Nephron progenitor cell (in vitro differentiated cells): ENCODE measurements around the gene CD55.
A peak's percentile ranks its signal among the peaks of the same experiment; 100 is the strongest.
"Not testable (repeated sequence)": the region's sequence is repeated elsewhere in the genome, so short reads cannot be mapped to it uniquely, and the experiment has no call there.

Experiments
- DNase-seq: peaks from one replicate; pipeline ENCODE4 v3.0.0; 2021
- H3K27ac Mint-ChIP-seq: 2 replicates; pipeline ENCODE4 v1.8.0; 2021; ENCODE audit warnings: mild to moderate bottlenecking, moderate library complexity, mixed read lengths
- H3K27me3 Mint-ChIP-seq: 2 replicates; pipeline ENCODE4 v1.8.0; 2021; ENCODE audit warnings: mild to moderate bottlenecking, low read depth, mixed read lengths; ENCODE audit not compliant: poor library complexity
- H3K36me3 Mint-ChIP-seq: 2 replicates; pipeline ENCODE4 v1.8.0; 2021; ENCODE audit warnings: low read depth, mixed read lengths
- H3K4me1 Mint-ChIP-seq: 2 replicates; pipeline ENCODE4 v1.8.0; 2021; ENCODE audit warnings: mixed read lengths
- H3K4me3 Mint-ChIP-seq: 2 replicates; pipeline ENCODE4 v1.8.0; 2021; ENCODE audit warnings: mild to moderate bottlenecking, moderate library complexity, mixed read lengths
- H3K9me3 Mint-ChIP-seq: 2 replicates; pipeline ENCODE4 v1.8.0; 2021; ENCODE audit warnings: mild to moderate bottlenecking, moderate library complexity, mixed read lengths
- CTCF ChIP-seq: fragments of 200-600 bp; sonication (generic); IDR thresholded peaks from 2 replicates; pipeline ENCODE4 v1.5.0; 2021; ENCODE audit warnings: antibody characterized with exemption

CD55 gene

GRCh38 chr1:207317561-207317960 lies 3.9 kb upstream of the CD55 start:
- Mint-ChIP-seq H3K27ac (no peak overlapping the region), H3K9me3 (no peaks in the 10 kb centered on the region), H3K36me3 (no peaks in the 10 kb centered on the region), H3K4me3 (no peak overlapping the region), H3K27me3 (peaks cover 26% of the 10 kb centered on the region), H3K4me1 (peaks cover 11% of the 10 kb centered on the region)
- DNase-seq, result no peak
- no peak for TF ChIP-seq CTCF

- H3K9me3 Mint-ChIP-seq, result no peaks in the 10 kb centered on the region
- H3K4me3 Mint-ChIP-seq, result no peak overlapping the region
- H3K27me3 Mint-ChIP-seq, result peaks cover 29% of the 10 kb centered on the region
- no peak for DNase-seq
- H3K4me1 Mint-ChIP-seq, result peaks cover 14% of the 10 kb centered on the region
- TF ChIP-seq CTCF, result no peak
- H3K27ac Mint-ChIP-seq, result no peak overlapping the region
- H3K36me3 Mint-ChIP-seq, result no peaks in the 10 kb centered on the region
Observed at GRCh38 chr1:207318072-207318619, 3.3 kb upstream of the CD55 start.

GRCh38 chr1:207319199-207319598 lies 2.3 kb upstream of the CD55 start:
- Mint-ChIP-seq H3K9me3 (no peaks in the 10 kb centered on the region), H3K36me3 (no peaks in the 10 kb centered on the region), H3K27me3 (peaks cover 29% of the 10 kb centered on the region), H3K27ac (no peak overlapping the region), H3K4me3 (no peak overlapping the region), H3K4me1 (peaks cover 14% of the 10 kb centered on the region)
- no peak for DNase-seq
- no peak for TF ChIP-seq CTCF

- not testable (repeated sequence) for DNase-seq, H3K36me3 Mint-ChIP-seq, H3K9me3 Mint-ChIP-seq, H3K27ac Mint-ChIP-seq
- H3K4me3 Mint-ChIP-seq, result peak overlapping the region; percentile 56
- H3K4me1 Mint-ChIP-seq, result peaks cover 14% of the 10 kb centered on the region
- H3K27me3 Mint-ChIP-seq, result peaks cover 29% of the 10 kb centered on the region
Observed at GRCh38 chr1:207320105-207320504, 1.4 kb upstream of the CD55 start.

GRCh38 chr1:207321790-207322645 lies 540 bp downstream of the CD55 start:
- peaks cover 14% of the 10 kb centered on the region for H3K4me1 Mint-ChIP-seq
- no peak for DNase-seq
- TF ChIP-seq CTCF, result no peak
- no peaks in the 10 kb centered on the region for H3K9me3 Mint-ChIP-seq
- peaks cover 26% of the 10 kb centered on the region for H3K27me3 Mint-ChIP-seq
- peak overlapping the region; percentile 94 for H3K4me3 Mint-ChIP-seq
- H3K36me3 Mint-ChIP-seq, result peaks cover 9% of the 10 kb centered on the region
- H3K27ac Mint-ChIP-seq, result no peak overlapping the region

- no peaks in the 10 kb centered on the region for H3K9me3 Mint-ChIP-seq
- no peak overlapping the region for H3K27ac Mint-ChIP-seq
- H3K4me3 Mint-ChIP-seq, result no peak overlapping the region
- H3K27me3 Mint-ChIP-seq, result peaks cover 25% of the 10 kb centered on the region
- TF ChIP-seq CTCF, result no peak
- H3K36me3 Mint-ChIP-seq, result peaks cover 15% of the 10 kb centered on the region
- peaks cover 14% of the 10 kb centered on the region for H3K4me1 Mint-ChIP-seq
- no peak for DNase-seq
Observed at GRCh38 chr1:207323425-207324225, 2.1 kb downstream of the CD55 start.
